ENCODE measurements around the gene ANP32E. TPM values are rescaled to one million over a fixed set of nuclear protein-coding genes. Genes with fewer than 3 reads are reported as not detected.

ANP32E gene
- total and polyA plus RNA-seq, 2 of the 4 experiments (the other 2 are of a cell fraction): 5.9 to 18.4 TPM

DNA sequence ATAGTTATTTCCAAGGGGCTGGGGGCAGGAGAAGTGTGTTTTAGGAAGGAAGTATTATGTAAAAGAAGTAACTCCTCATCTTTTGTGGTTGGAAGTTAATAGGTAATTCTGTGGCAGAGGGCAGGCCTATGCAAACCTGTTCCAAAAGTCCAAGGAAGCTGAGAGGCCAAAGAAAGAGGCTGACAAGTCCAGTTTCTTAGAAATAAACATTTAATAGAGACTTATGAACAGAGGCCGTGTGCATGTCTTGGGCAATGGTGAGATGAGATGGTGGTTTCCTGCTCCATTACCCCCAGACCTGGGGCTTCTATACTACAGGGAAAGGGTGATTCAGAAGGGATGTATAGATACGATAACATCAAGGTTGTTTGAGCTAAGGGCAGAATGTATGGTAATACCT, 14.0 kb upstream of the ANP32E start:
- POLR2A ChIA-PET (ENCODE audit: unreplicated experiment): no interaction called here
- no peaks in the 10 kb centered on the region for H3K9me3 ChIP-seq (ENCODE audit: control insufficient read depth, insufficient read depth, low read length)
- no peaks in the 10 kb centered on the region for H3K9me1 ChIP-seq (ENCODE audit: insufficient read depth, low read length)
- ATAC-seq (ENCODE audit: low read depth) (no peak), DNase-seq (no peak)
- intact Hi-C loops (cut with micrococcal nuclease): no loop called here
- H3K4me2 ChIP-seq (ENCODE audit: low read depth, low read length): no peak overlapping the region
- no peak overlapping the region for H4K8ac ChIP-seq (ENCODE audit: low read depth in 2 of 2, low read length in 2 of 2)
- no peak overlapping the region for H3K23ac ChIP-seq (ENCODE audit: low read depth, low read length)
- TF ChIP-seq MAZ (IDR thresholded peaks at IDR 0.05; ENCODE audit: borderline replicate concordance, low read depth, low read length) (no peak), SMC3 (IDR thresholded peaks at IDR 0.05; ENCODE audit: low read depth, low read length) (no peak), MAFK (IDR thresholded peaks at IDR 0.05; ENCODE audit: low read depth, low read length) (no peak), RFX5 (IDR thresholded peaks at IDR 0.05; ENCODE audit: low read depth, low read length) (no peak), RAD21 (IDR thresholded peaks at IDR 0.05; ENCODE audit: low read length) (no peak), NFE2L2 (IDR thresholded peaks at IDR 0.05; ENCODE audit: low read depth, low read length) (no peak), POLR2A (IDR thresholded peaks at IDR 0.05; ENCODE audit: low read depth, low read length) (no peak), BHLHE40 (IDR thresholded peaks at IDR 0.05; ENCODE audit: low read depth, low read length) (no peak), RCOR1 (IDR thresholded peaks at IDR 0.05; ENCODE audit: insufficient replicate concordance, low read length) (no peak), FOS (IDR thresholded peaks at IDR 0.05; ENCODE audit: low read depth, low read length) (no peak), MXI1 (IDR thresholded peaks at IDR 0.05; ENCODE audit: borderline replicate concordance, low read depth, low read length) (no peak), CHD1 (IDR thresholded peaks at IDR 0.05; ENCODE audit: low read depth, low read length) (no peak), CEBPB (IDR thresholded peaks at IDR 0.05; ENCODE audit: low read depth, low read length) (no peak)
- TF ChIP-seq, protein P1, sequence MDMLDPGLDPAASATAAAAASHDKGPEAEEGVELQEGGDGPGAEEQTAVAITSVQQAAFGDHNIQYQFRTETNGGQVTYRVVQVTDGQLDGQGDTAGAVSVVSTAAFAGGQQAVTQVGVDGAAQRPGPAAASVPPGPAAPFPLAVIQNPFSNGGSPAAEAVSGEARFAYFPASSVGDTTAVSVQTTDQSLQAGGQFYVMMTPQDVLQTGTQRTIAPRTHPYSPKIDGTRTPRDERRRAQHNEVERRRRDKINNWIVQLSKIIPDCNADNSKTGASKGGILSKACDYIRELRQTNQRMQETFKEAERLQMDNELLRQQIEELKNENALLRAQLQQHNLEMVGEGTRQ (IDR thresholded peaks at IDR 0.05; ENCODE audit: low read depth, low read length): no peak
- TF ChIP-seq, protein P2, sequence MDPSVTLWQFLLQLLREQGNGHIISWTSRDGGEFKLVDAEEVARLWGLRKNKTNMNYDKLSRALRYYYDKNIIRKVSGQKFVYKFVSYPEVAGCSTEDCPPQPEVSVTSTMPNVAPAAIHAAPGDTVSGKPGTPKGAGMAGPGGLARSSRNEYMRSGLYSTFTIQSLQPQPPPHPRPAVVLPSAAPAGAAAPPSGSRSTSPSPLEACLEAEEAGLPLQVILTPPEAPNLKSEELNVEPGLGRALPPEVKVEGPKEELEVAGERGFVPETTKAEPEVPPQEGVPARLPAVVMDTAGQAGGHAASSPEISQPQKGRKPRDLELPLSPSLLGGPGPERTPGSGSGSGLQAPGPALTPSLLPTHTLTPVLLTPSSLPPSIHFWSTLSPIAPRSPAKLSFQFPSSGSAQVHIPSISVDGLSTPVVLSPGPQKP (IDR thresholded peaks at IDR 0.05; ENCODE audit: borderline replicate concordance, low read depth, low read length): no peak
- TF ChIP-seq, protein P3, sequence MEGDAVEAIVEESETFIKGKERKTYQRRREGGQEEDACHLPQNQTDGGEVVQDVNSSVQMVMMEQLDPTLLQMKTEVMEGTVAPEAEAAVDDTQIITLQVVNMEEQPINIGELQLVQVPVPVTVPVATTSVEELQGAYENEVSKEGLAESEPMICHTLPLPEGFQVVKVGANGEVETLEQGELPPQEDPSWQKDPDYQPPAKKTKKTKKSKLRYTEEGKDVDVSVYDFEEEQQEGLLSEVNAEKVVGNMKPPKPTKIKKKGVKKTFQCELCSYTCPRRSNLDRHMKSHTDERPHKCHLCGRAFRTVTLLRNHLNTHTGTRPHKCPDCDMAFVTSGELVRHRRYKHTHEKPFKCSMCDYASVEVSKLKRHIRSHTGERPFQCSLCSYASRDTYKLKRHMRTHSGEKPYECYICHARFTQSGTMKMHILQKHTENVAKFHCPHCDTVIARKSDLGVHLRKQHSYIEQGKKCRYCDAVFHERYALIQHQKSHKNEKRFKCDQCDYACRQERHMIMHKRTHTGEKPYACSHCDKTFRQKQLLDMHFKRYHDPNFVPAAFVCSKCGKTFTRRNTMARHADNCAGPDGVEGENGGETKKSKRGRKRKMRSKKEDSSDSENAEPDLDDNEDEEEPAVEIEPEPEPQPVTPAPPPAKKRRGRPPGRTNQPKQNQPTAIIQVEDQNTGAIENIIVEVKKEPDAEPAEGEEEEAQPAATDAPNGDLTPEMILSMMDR (conservative IDR thresholded peaks at IDR 0.05; ENCODE audit: low read depth, low read length): no peak
- no peak overlapping the region for H2AK5ac ChIP-seq (ENCODE audit: low read depth, low read length)
- H3K4me3 ChIP-seq (ENCODE audit: insufficient read depth, low read depth, low read length): no peak overlapping the region
- no peak overlapping the region for H3K14ac ChIP-seq (replicated peaks; ENCODE audit: low read depth, low read length)
- no peak overlapping the region for H3K18ac ChIP-seq (ENCODE audit: low read depth, low read length)
- in situ Hi-C loops (cut with MboI; ENCODE audit: low sequenced_read_pairs): no loop called here
- no peaks in the 10 kb centered on the region for H4K20me1 ChIP-seq (ENCODE audit: insufficient read depth, low read length)
- no peaks in the 10 kb centered on the region for H3K4me1 ChIP-seq (ENCODE audit: control insufficient read depth, insufficient read depth, low read length)
- WGBS, 2 experiments (ENCODE audit: extremely low coverage in 2 of 2, insufficient read length in 1 of 2): no CpG with 5 or more reads among the region's 2 CpGs
- no peak overlapping the region for H2BK120ac ChIP-seq (ENCODE audit: low read depth, low read length)
- no peaks in the 10 kb centered on the region; the same call in 1 of the 2 replicates for H3K27me3 ChIP-seq (ENCODE audit: control insufficient read depth, insufficient read depth, low read length)
- no peak overlapping the region for H3K4ac ChIP-seq (ENCODE audit: low read depth, low read length)
- H4K5ac ChIP-seq (ENCODE audit: low read depth, low read length): no peak overlapping the region
- H3K9ac ChIP-seq (ENCODE audit: low read depth, low read length): no peak overlapping the region
- no peak overlapping the region for H3K27ac ChIP-seq (ENCODE audit: insufficient read depth, low read length)
- H2AK9ac ChIP-seq (replicated peaks; ENCODE audit: low read depth, low read length, poor library complexity): no peak overlapping the region
- CTCF ChIA-PET: no interaction called here
- H2AFZ ChIP-seq (replicated peaks; ENCODE audit: low read length, poor library complexity): no peak overlapping the region
- no peaks in the 10 kb centered on the region for H3K79me1 ChIP-seq (ENCODE audit: low read depth in 1 of 2, low read length in 2 of 2)
- no peak overlapping the region for H2BK5ac ChIP-seq (ENCODE audit: low read depth, low read length, poor library complexity, severe bottlenecking)
- H3K36me3 ChIP-seq (ENCODE audit: control insufficient read depth, insufficient read depth, low read length): no peaks in the 10 kb centered on the region
- dilution Hi-C loops (cut with HindIII; ENCODE audit: low sequenced_read_pairs, unreplicated experiment): no loop called here
- H3K56ac ChIP-seq (ENCODE audit: extremely low read depth, insufficient read depth, low read length): no peak overlapping the region
- H2BK15ac ChIP-seq (ENCODE audit: low read depth, low read length): no peak overlapping the region
- no peak overlapping the region for H4K91ac ChIP-seq (ENCODE audit: insufficient read depth, low read depth, low read length)
- H2BK20ac ChIP-seq (ENCODE audit: low read depth, low read length): no peak overlapping the region
- no TSS peak for BruUV-seq (replicated peaks)

All from IMR-90 (cell line).